ENCODE data around the gene CTNNB1.

CTNNB1 gene

DNA sequence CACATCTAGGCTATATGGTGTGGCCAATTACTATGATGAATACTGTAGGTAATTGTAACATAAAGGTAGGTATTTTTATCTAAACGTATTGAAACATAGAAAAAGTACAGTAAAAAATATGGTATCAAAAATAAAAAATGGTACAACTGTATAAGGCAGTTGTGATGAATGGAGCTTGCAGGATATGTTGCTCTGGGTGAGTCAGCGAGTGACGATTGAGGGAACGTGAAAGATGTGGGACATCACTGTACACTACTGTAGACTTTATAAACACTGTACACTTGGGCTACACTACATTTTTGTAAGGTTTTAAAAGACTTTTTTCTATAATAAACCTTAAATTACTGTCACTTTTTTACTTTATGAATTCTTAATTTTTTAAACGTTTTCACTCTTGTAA is 10.3 kb downstream of the CTNNB1 start:
- H3K27me3 ChIP-seq = no peaks in the 10 kb centered on the region
- TF ChIP-seq CTCF (IDR thresholded peaks at IDR 0.05) = no peak
- H3K27ac ChIP-seq = no peak overlapping the region
- H3K36me3 ChIP-seq = no peaks in the 10 kb centered on the region
- H3K4me3 ChIP-seq (ENCODE audit: low read depth in 1 of 2, low read length in 1 of 2) = no peak overlapping the region
- peaks cover 36 to 46% of the 10 kb centered on the region in 2 experiments for H3K4me1 ChIP-seq (ENCODE audit: control insufficient read depth in 1 of 2, insufficient read depth in 1 of 2, low read depth in 1 of 2, low read length in 1 of 2)
- no peaks in the 10 kb centered on the region for H3K9me3 ChIP-seq

- H3K4me1 ChIP-seq (ENCODE audit: control insufficient read depth in 1 of 2, insufficient read depth in 1 of 2, low read depth in 1 of 2, low read length in 1 of 2) = peaks cover 43 to 44% of the 10 kb centered on the region in 2 experiments
Measured at GRCh38 chr3:41210966-41211365, 11.7 kb downstream of the CTNNB1 start.

GRCh38 chr3:41212088-41212487 is 12.8 kb downstream of the CTNNB1 start:
- Histone ChIP-seq H3K4me3 (ENCODE audit: low read depth in 1 of 2, low read length in 1 of 2) (no peak overlapping the region), H3K36me3 (no peaks in the 10 kb centered on the region), H3K27me3 (no peaks in the 10 kb centered on the region), H3K9me3 (no peaks in the 10 kb centered on the region), H3K4me1 (ENCODE audit: control insufficient read depth in 1 of 2, insufficient read depth in 1 of 2, low read depth in 1 of 2, low read length in 1 of 2) (peaks cover 43 to 44% of the 10 kb centered on the region in 2 experiments), H3K27ac (no peak overlapping the region)
- TF ChIP-seq CTCF (IDR thresholded peaks at IDR 0.05) = no peak

More at GRCh38 chr3:41210966-41211365, 11.7 kb downstream of the CTNNB1 start:
- Histone ChIP-seq H3K9me3 (no peaks in the 10 kb centered on the region), H3K4me3 (ENCODE audit: low read depth in 1 of 2, low read length in 1 of 2) (no peak overlapping the region), H3K27ac (no peak overlapping the region), H3K36me3 (no peaks in the 10 kb centered on the region), H3K27me3 (no peaks in the 10 kb centered on the region)
- no peak for TF ChIP-seq CTCF (IDR thresholded peaks at IDR 0.05)

DNA sequence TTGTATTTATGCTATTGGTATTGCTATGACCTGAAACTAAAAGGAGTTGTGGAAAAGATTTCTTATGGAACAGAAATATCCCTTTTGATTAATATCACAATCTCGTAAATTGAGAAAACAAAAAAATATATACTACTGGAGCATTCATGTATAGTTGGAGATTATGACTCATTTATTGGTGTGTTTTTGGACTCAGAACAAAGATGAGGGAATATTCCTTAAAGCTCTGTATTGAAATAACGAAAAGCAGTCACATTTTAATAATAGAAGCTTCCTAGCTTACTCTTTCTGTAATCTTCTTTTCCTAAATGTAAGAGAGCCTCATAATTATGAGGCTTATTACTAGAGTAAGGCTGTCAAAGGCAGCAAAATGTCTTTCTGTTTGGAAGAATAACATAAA is 14.3 kb downstream of the CTNNB1 start:
- TF ChIP-seq CTCF (IDR thresholded peaks at IDR 0.05) = no peak
- Histone ChIP-seq H3K4me3 (ENCODE audit: low read depth in 1 of 2, low read length in 1 of 2) (no peak overlapping the region), H3K27me3 (no peaks in the 10 kb centered on the region), H3K9me3 (no peaks in the 10 kb centered on the region), H3K4me1 (ENCODE audit: control insufficient read depth in 1 of 2, insufficient read depth in 1 of 2, low read depth in 1 of 2, low read length in 1 of 2) (peaks cover 28 to 42% of the 10 kb centered on the region in 2 experiments), H3K27ac (no peak overlapping the region), H3K36me3 (no peaks in the 10 kb centered on the region)

GRCh38 chr3:41216422-41216821 is 17.1 kb downstream of the CTNNB1 start:
- Histone ChIP-seq H3K9me3 (no peaks in the 10 kb centered on the region), H3K4me3 (ENCODE audit: low read depth in 1 of 2, low read length in 1 of 2) (no peak overlapping the region), H3K4me1 (ENCODE audit: control insufficient read depth in 1 of 2, insufficient read depth in 1 of 2, low read depth in 1 of 2, low read length in 1 of 2) (peaks cover 46 to 63% of the 10 kb centered on the region in 2 experiments), H3K36me3 (no peaks in the 10 kb centered on the region), H3K27me3 (no peaks in the 10 kb centered on the region), H3K27ac (no peak overlapping the region)
- TF ChIP-seq CTCF (IDR thresholded peaks at IDR 0.05) = no peak

DNA sequence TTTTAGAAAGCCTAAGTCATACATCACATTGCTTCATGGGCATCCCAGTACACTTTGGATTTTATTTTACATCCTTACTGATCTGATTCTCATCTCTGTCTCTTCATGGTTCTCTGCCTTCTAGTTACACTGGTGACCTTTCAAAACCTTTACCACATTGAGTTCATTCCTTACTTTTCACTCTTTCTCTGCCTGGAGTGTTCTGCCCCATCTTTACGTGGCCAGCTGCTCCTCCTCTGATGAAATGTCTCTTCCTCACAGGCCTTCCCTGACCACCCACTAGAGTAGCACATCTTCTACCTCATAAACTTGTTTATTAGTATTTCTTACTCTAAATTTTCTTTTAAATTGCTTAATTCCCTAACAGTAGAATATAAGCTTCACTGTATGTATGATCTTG is 17.7 kb downstream of the CTNNB1 start:
- H3K9me3 ChIP-seq = no peaks in the 10 kb centered on the region
- H3K36me3 ChIP-seq = no peaks in the 10 kb centered on the region
- H3K4me1 ChIP-seq (ENCODE audit: control insufficient read depth in 1 of 2, insufficient read depth in 1 of 2, low read depth in 1 of 2, low read length in 1 of 2) = peaks cover 52 to 68% of the 10 kb centered on the region in 2 experiments
- no peaks in the 10 kb centered on the region for H3K27me3 ChIP-seq
- TF ChIP-seq CTCF (IDR thresholded peaks at IDR 0.05) = no peak
- peak overlapping the region; percentile 60 for H3K27ac ChIP-seq
- H3K4me3 ChIP-seq (ENCODE audit: low read depth in 1 of 2, low read length in 1 of 2) = no peak overlapping the region

Data from neutrophil (primary cell).